GM19455 (cell line): ENCODE results near the gene TFF2.

Source experiments
- ATAC-seq: cut with Tn5 transposase; IDR thresholded peaks from one replicate; pipeline ENCODE4 v1.9.1; 2021; ENCODE audit not compliant: unreplicated experiment

TFF2 gene

GRCh38 chr21:42384156-42384945 lies 33.6 kb upstream of the TFF2 start:
- no peak for ATAC-seq

- no peak for ATAC-seq
These were observed 32.5 kb upstream of the TFF2 start for GRCh38 chr21:42383331-42383730.

GRCh38 chr21:42382915-42383314 lies 32.1 kb upstream of the TFF2 start:
- no peak for ATAC-seq

- no peak for ATAC-seq
These were observed 30.7 kb upstream of the TFF2 start for GRCh38 chr21:42381347-42381984.

GRCh38 chr21:42379426-42380215 lies 28.8 kb upstream of the TFF2 start:
- ATAC-seq: no peak

- ATAC-seq: no peak
These were observed 27.6 kb upstream of the TFF2 start for GRCh38 chr21:42378418-42378817.

GRCh38 chr21:42377951-42378340 lies 27.2 kb upstream of the TFF2 start:
- ATAC-seq: no peak

GRCh38 chr21:42377211-42377950 lies 26.6 kb upstream of the TFF2 start:
- ATAC-seq: no peak

- no peak for ATAC-seq
These were observed 25.7 kb upstream of the TFF2 start for GRCh38 chr21:42376338-42376982.

GRCh38 chr21:42375966-42376337 lies 25.2 kb upstream of the TFF2 start:
- ATAC-seq: no peak

GRCh38 chr21:42375506-42375905 lies 24.7 kb upstream of the TFF2 start:
- ATAC-seq: no peak

- no peak for ATAC-seq
These were observed 24.2 kb upstream of the TFF2 start for GRCh38 chr21:42374864-42375499.

- ATAC-seq: no peak
These were observed 23.7 kb upstream of the TFF2 start for GRCh38 chr21:42374457-42374856.

- no peak for ATAC-seq
These were observed 23.2 kb upstream of the TFF2 start for GRCh38 chr21:42373908-42374455.

- ATAC-seq: no peak
These were observed 22.6 kb upstream of the TFF2 start for GRCh38 chr21:42373196-42373907.

GRCh38 chr21:42370894-42371654 lies 20.3 kb upstream of the TFF2 start:
- no peak for ATAC-seq

- no peak for ATAC-seq
These were observed 19.0 kb upstream of the TFF2 start for GRCh38 chr21:42369821-42370220.

- ATAC-seq: no peak
These were observed 16.8 kb upstream of the TFF2 start for GRCh38 chr21:42367367-42368165.
